NCI-H82 (cell line): Measurements from ENCODE around the gene GLRX5.
A peak's percentile ranks its signal among the peaks of the same experiment; 100 is the strongest.
"Not testable (repeated sequence)": the region's sequence is repeated elsewhere in the genome, so short reads cannot be mapped to it uniquely, and the experiment has no call there.

Source experiments
- DNase-seq: peaks from one replicate; lab custom pipeline; 2025; lab: John Stamatoyannopoulos, UW

The GLRX5 gene

GRCh38 chr14:95498622-95499353 is 36.1 kb upstream of the GLRX5 start:
- DNase-seq: peak; percentile 9

GRCh38 chr14:95499354-95499750 is 35.5 kb upstream of the GLRX5 start:
- DNase-seq: no peak

GRCh38 chr14:95500201-95500681 is 34.6 kb upstream of the GLRX5 start:
- DNase-seq: no peak

- no peak for DNase-seq
These were observed 34.0 kb upstream of the GLRX5 start for GRCh38 chr14:95500772-95501401.

GRCh38 chr14:95502381-95502950 is 32.4 kb upstream of the GLRX5 start:
- no peak for DNase-seq

GRCh38 chr14:95503365-95504134 is 31.3 kb upstream of the GLRX5 start:
- DNase-seq: no peak

- no peak for DNase-seq
These were observed 30.5 kb upstream of the GLRX5 start for GRCh38 chr14:95504135-95505029.

GRCh38 chr14:95505030-95505589 is 29.7 kb upstream of the GLRX5 start:
- DNase-seq: no peak

- no peak for DNase-seq
These were observed 27.7 kb upstream of the GLRX5 start for GRCh38 chr14:95507174-95507573.

- no peak for DNase-seq
These were observed 27.1 kb upstream of the GLRX5 start for GRCh38 chr14:95507701-95508103.

GRCh38 chr14:95508377-95508776 is 26.5 kb upstream of the GLRX5 start:
- DNase-seq: no peak

- DNase-seq: no peak
These were observed 25.4 kb upstream of the GLRX5 start for GRCh38 chr14:95509495-95509894.

GRCh38 chr14:95510344-95510743 is 24.5 kb upstream of the GLRX5 start:
- DNase-seq: not testable (repeated sequence)

GRCh38 chr14:95510804-95511203 is 24.0 kb upstream of the GLRX5 start:
- no peak for DNase-seq

- DNase-seq: no peak
These were observed 23.2 kb upstream of the GLRX5 start for GRCh38 chr14:95511687-95512086.

GRCh38 chr14:95513291-95513690 is 21.6 kb upstream of the GLRX5 start:
- DNase-seq: no peak

- DNase-seq: no peak
These were observed 20.4 kb upstream of the GLRX5 start for GRCh38 chr14:95514131-95515079.

GRCh38 chr14:95515080-95515489 is 19.8 kb upstream of the GLRX5 start:
- DNase-seq: no peak

GRCh38 chr14:95515596-95516552 is 19.0 kb upstream of the GLRX5 start:
- DNase-seq: peak; percentile 77
